IMR-90 (cell line): ENCODE results near the gene DPPA5. TPM values are rescaled to one million over a fixed set of nuclear protein-coding genes. Genes with fewer than 3 reads are reported as not detected.

ENCODE experiments used
- ATAC-seq: fragments of 200-7000 bp; cut with Tn5 transposase; 2 replicates; pipeline ENCODE4 v1.9.1; 2020; ENCODE audit warnings: low read depth, mild to moderate bottlenecking, moderate library complexity
- BruUV-seq: library from RNA; stranded (reverse); fragments of 400-500 nt; replicated peaks from 2 replicates; lab custom pipeline; 2021; lab: Mats Ljungman, UMichigan
- CTCF ChIA-PET: fragments of 300-600 bp; formaldehyde crosslinking; extraction: SDS; loops from one replicate; lab custom pipeline; 2021; ENCODE audit warnings: antibody characterized with exemption; lab: Yijun Ruan, JAX
- POLR2A ChIA-PET: fragments of 300-600 bp; sonication (Branson Sonifier 250); formaldehyde crosslinking; loops from one replicate; lab custom pipeline; 2022; ENCODE audit warnings: antibody characterized with exemption; ENCODE audit not compliant: unreplicated experiment; lab: Charles Lee
- DNase-seq: peaks from one replicate; pipeline ENCODE4 v3.0.0; 2013
- H2AFZ ChIP-seq: replicated peaks from 2 replicates; pipeline ENCODE3; 2013; ENCODE audit warnings: low read length, mild to moderate bottlenecking; ENCODE audit not compliant: poor library complexity
- H2AK5ac ChIP-seq: 2 replicates; pipeline ENCODE4 v1.6.1; 2013; ENCODE audit warnings: low read depth, low read length, inconsistent platforms
- H2AK9ac ChIP-seq: replicated peaks from 2 replicates; pipeline ENCODE3; 2013; ENCODE audit warnings: mild to moderate bottlenecking, low read depth, low read length, moderate library complexity; ENCODE audit not compliant: poor library complexity
- H2BK120ac ChIP-seq: 2 replicates; pipeline ENCODE4 v1.6.1; 2013; ENCODE audit warnings: low read depth, low read length, inconsistent platforms
- H2BK15ac ChIP-seq: 3 replicates; pipeline ENCODE4 v1.6.1; 2013; ENCODE audit warnings: low read depth, low read length, inconsistent platforms
- H2BK20ac ChIP-seq: 2 replicates; pipeline ENCODE4 v1.6.1; 2013; ENCODE audit warnings: low read depth, mild to moderate bottlenecking, inconsistent platforms, low read length, moderate library complexity
- H2BK5ac ChIP-seq: 2 replicates; pipeline ENCODE4 v1.6.1; 2013; ENCODE audit warnings: mild to moderate bottlenecking, low read depth, low read length, inconsistent platforms; ENCODE audit not compliant: poor library complexity, severe bottlenecking
- H3K14ac ChIP-seq: replicated peaks from 2 replicates; pipeline ENCODE4 v1.6.1; 2013; ENCODE audit warnings: low read depth, low read length, inconsistent platforms
- H3K18ac ChIP-seq: 2 replicates; pipeline ENCODE4 v1.6.1; 2013; ENCODE audit warnings: low read depth, low read length, control low read depth
- H3K23ac ChIP-seq: 2 replicates; pipeline ENCODE4 v1.6.1; 2013; ENCODE audit warnings: low read depth, low read length, inconsistent platforms
- H3K27ac ChIP-seq: 2 replicates; pipeline ENCODE4 v1.5.1; 2013; ENCODE audit warnings: mild to moderate bottlenecking, control low read depth, low read length; ENCODE audit not compliant: insufficient read depth
- H3K27me3 ChIP-seq: 2 replicates; pipeline ENCODE4 v1.6.1; 2013; ENCODE audit warnings: low read length; ENCODE audit not compliant: control insufficient read depth, insufficient read depth
- H3K36me3 ChIP-seq: 2 replicates; pipeline ENCODE4 v1.6.1; 2013; ENCODE audit warnings: low read length, mixed read lengths; ENCODE audit not compliant: control insufficient read depth, insufficient read depth
- H3K4ac ChIP-seq: 2 replicates; pipeline ENCODE4 v1.6.1; 2013; ENCODE audit warnings: low read depth, low read length, inconsistent platforms
- H3K4me1 ChIP-seq: 2 replicates; pipeline ENCODE4 v1.6.1; 2013; ENCODE audit warnings: low read length, mixed read lengths; ENCODE audit not compliant: control insufficient read depth, insufficient read depth
- H3K4me2 ChIP-seq: 2 replicates; pipeline ENCODE4 v1.6.1; 2013; ENCODE audit warnings: low read depth, mild to moderate bottlenecking, control low read depth, low read length, moderate library complexity
- H3K4me3 ChIP-seq: 2 replicates; pipeline ENCODE4 v1.5.1; 2013; ENCODE audit warnings: low read depth, mild to moderate bottlenecking, control low read depth, low read length, moderate library complexity; ENCODE audit not compliant: insufficient read depth
- H3K56ac ChIP-seq: 2 replicates; pipeline ENCODE4 v1.6.1; 2013; ENCODE audit warnings: low read length, inconsistent platforms; ENCODE audit not compliant: insufficient read depth; ENCODE audit errors: extremely low read depth
- H3K79me1 ChIP-seq, 2 experiments: 2 replicates each; pipeline ENCODE4 v1.6.1; 2013; ENCODE audit warnings: low read length in 2 of 2, inconsistent platforms in 1 of 2, low read depth in 1 of 2
- H3K9ac ChIP-seq: 2 replicates; pipeline ENCODE4 v1.6.1; 2013; ENCODE audit warnings: low read depth, low read length, control low read depth
- H3K9me1 ChIP-seq: 2 replicates; pipeline ENCODE4 v1.6.1; 2013; ENCODE audit warnings: low read length, inconsistent platforms; ENCODE audit not compliant: insufficient read depth
- H3K9me3 ChIP-seq: 2 replicates; pipeline ENCODE4 v1.6.1; 2013; ENCODE audit warnings: low read length; ENCODE audit not compliant: control insufficient read depth, insufficient read depth
- H4K20me1 ChIP-seq: 2 replicates; pipeline ENCODE4 v1.6.1; 2013; ENCODE audit warnings: low read length, inconsistent platforms; ENCODE audit not compliant: insufficient read depth
- H4K5ac ChIP-seq: 2 replicates; pipeline ENCODE4 v1.6.1; 2013; ENCODE audit warnings: mild to moderate bottlenecking, low read depth, low read length, control low read depth
- H4K8ac ChIP-seq, 2 experiments: 2 replicates each; pipeline ENCODE4 v1.6.1; 2013; ENCODE audit warnings: low read depth in 2 of 2, low read length in 2 of 2, control low read depth in 1 of 2, inconsistent platforms in 1 of 2
- H4K91ac ChIP-seq: 2 replicates; pipeline ENCODE4 v1.6.1; 2013; ENCODE audit warnings: low read depth, low read length, inconsistent platforms; ENCODE audit not compliant: insufficient read depth
- RFX5 ChIP-seq: IDR thresholded peaks from 2 replicates; pipeline ENCODE4 v1.8.0; 2012; ENCODE audit warnings: low read depth, mild to moderate bottlenecking, low read length, moderate library complexity
- SMC3 ChIP-seq: fragments of 150-350 bp; IDR thresholded peaks from 2 replicates; pipeline ENCODE4 v1.6.1; 2016; ENCODE audit warnings: low read depth, mild to moderate bottlenecking, antibody characterized with exemption, low read length, moderate library complexity
- WGBS, 2 experiments: methylation state at CpG; one replicate each; pipeline versions ENCODE4 v1.1.5 to v1.1.7; 2013; ENCODE audit warnings: missing lambda C conversion rate in 2 of 2; ENCODE audit not compliant: insufficient read length in 1 of 2; ENCODE audit errors: extremely low coverage in 2 of 2; 5-methylcytosine and 5-hydroxymethylcytosine counted together
- dilution Hi-C: fragments of 300-500 bp; cut with HindIII; formaldehyde crosslinking; loops from one replicate; pipeline ENCODE4 v1.14.3; 2018; ENCODE audit warnings: low sequenced_read_pairs; ENCODE audit not compliant: unreplicated experiment
- in situ Hi-C: fragments of 300-500 bp; cut with MboI; formaldehyde crosslinking; loops from 3 replicates; pipeline ENCODE4 v1.14.3; 2019; ENCODE audit warnings: low sequenced_read_pairs, inconsistent platforms, mixed read lengths
- intact Hi-C: fragments of 100-400 bp; cut with micrococcal nuclease; formaldehyde crosslinking; loops from 2 replicates; pipeline ENCODE4 v1.10.0; 2022
- polyA plus RNA-seq, 3 experiments: library from polyadenylated mRNA; depleted of rRNA; stranded (reverse); fragments of >200 nt; gene quantifications; 2 replicates each; pipeline ENCODE4 v1.2.3, GENCODE V29; 2012; ENCODE audit warnings: low replicate concordance in 1 of 3
- total RNA-seq: library from RNA; depleted of rRNA; stranded (reverse); fragments of >200 nt; gene quantifications from 2 replicates; pipeline ENCODE4 v1.2.3, GENCODE V29; 2012

DPPA5 gene
- total and polyA plus RNA-seq, 2 of the 4 experiments (the other 2 are of a cell fraction), result not detected

- Histone ChIP-seq H3K14ac (no peak overlapping the region), H3K9me3 (peaks cover 10% of the 10 kb centered on the region), H3K4ac (no peak overlapping the region), H2BK5ac (no peak overlapping the region), H4K91ac (no peak overlapping the region), H3K9ac (no peak overlapping the region), H3K18ac (no peak overlapping the region), H4K5ac (no peak overlapping the region), H2BK15ac (no peak overlapping the region), H4K20me1 (no peaks in the 10 kb centered on the region), H3K4me2 (no peak overlapping the region), H3K79me1 (no peaks in the 10 kb centered on the region), H3K56ac (no peak overlapping the region), H3K4me1 (no peaks in the 10 kb centered on the region), H3K27ac (no peak overlapping the region), H2AK9ac (no peak overlapping the region), H2AK5ac (no peak overlapping the region), H3K36me3 (no peaks in the 10 kb centered on the region), H4K8ac (no peak overlapping the region), H3K4me3 (no peak overlapping the region), H2AFZ (no peak overlapping the region), H3K9me1 (no peaks in the 10 kb centered on the region), H3K27me3 (peaks cover 3% of the 10 kb centered on the region), H2BK20ac (no peak overlapping the region), H3K23ac (no peak overlapping the region), H2BK120ac (no peak overlapping the region)
- ATAC-seq, result no peak
- POLR2A ChIA-PET, result no interaction called here
- DNase-seq, result no peak
- BruUV-seq, result no TSS peak
- CTCF ChIA-PET, result interaction anchor here (0.6 kb wide), 1 partner anchor 14 kb away, joined by 4 read pairs; no protein-coding TSS in a partner anchor
- in situ Hi-C loops, result no loop called here
- TF ChIP-seq RFX5 (no peak), SMC3 (no peak)
- intact Hi-C loops, result no loop called here
- dilution Hi-C loops, result no loop called here
- WGBS, 2 experiments, result 86% methylated on average over 6 of the region's 14 CpGs; no CpG with 5 or more reads in 1 of the 2 experiments
Observed at GRCh38 chr6:73369157-73369556, 15.1 kb upstream of the DPPA5 start.
